K562 (cell line): Measurements from ENCODE around the gene FADS6. TPM values are rescaled to one million over a fixed set of nuclear protein-coding genes. Genes with fewer than 3 reads are reported as not detected.
A peak's percentile ranks its signal among the peaks of the same experiment; 100 is the strongest.

ENCODE experiments used
- ARID3B ChIP-seq: fragments of 250-450 bp; sonication (Bioruptor Pico); IDR thresholded peaks from 2 replicates; pipeline ENCODE4 v1.4.0; 2020; ENCODE audit warnings: borderline replicate concordance
- BCOR ChIP-seq: fragments of 450-650 bp; IDR thresholded peaks from 2 replicates; pipeline ENCODE4 v1.6.1; 2016
- BRCA1 ChIP-seq, 2 experiments: fragments of 450-650 bp in 1 of 2; sonication (generic) in 1 of 2; formaldehyde crosslinking in 1 of 2; IDR thresholded peaks; 2 replicates each; pipeline versions ENCODE4 v1.5.0 to v1.6.1; 2017 to 2020; ENCODE audit warnings: mild to moderate bottlenecking in 1 of 2, missing genetic modification reagents in 1 of 2
- BRF1 ChIP-seq: IDR thresholded peaks from 3 replicates; pipeline ENCODE4 v1.6.1; 2011; ENCODE audit warnings: borderline replicate concordance, mild to moderate bottlenecking; ENCODE audit not compliant: insufficient read length; ENCODE audit errors: extremely low read depth
- CC2D1A ChIP-seq: fragments of 450-650 bp; IDR thresholded peaks from 2 replicates; pipeline ENCODE4 v1.6.1; 2017; ENCODE audit warnings: mild to moderate bottlenecking
- COPS2 ChIP-seq: fragments of 450-650 bp; conservative IDR thresholded peaks from 2 replicates; pipeline ENCODE4 v1.6.1; 2016; ENCODE audit warnings: mild to moderate bottlenecking, moderate library complexity
- EHMT2 ChIP-seq: fragments of 450-650 bp; IDR thresholded peaks from 2 replicates; pipeline ENCODE4 v1.6.1; 2018; ENCODE audit warnings: antibody characterized with exemption
- FOXP1 ChIP-seq: sonication (generic); formaldehyde crosslinking; IDR thresholded peaks from 2 replicates; pipeline ENCODE4 v1.8.0; 2022; ENCODE audit warnings: mild to moderate bottlenecking, missing genetic modification reagents
- HDAC1 ChIP-seq, 2 experiments: fragments of 450-650 bp; IDR thresholded peaks; 2 replicates each; pipeline ENCODE4 v1.6.1; 2016 to 2017; ENCODE audit warnings: inconsistent platforms in 1 of 2, mild to moderate bottlenecking in 1 of 2, moderate library complexity in 1 of 2
- HMGN3 ChIP-seq: IDR thresholded peaks from 2 replicates; pipeline ENCODE4 v1.6.1; 2011; ENCODE audit warnings: borderline replicate concordance, low read depth, mild to moderate bottlenecking, mixed read lengths, low read length; ENCODE audit not compliant: insufficient read length; ENCODE audit errors: extremely low read depth
- JUN ChIP-seq, 2 experiments: sonication (generic) in 1 of 2; formaldehyde crosslinking in 1 of 2; IDR thresholded peaks; 2 replicates each; pipeline versions ENCODE4 v1.6.1 to v1.8.0; 2012 to 2022; ENCODE audit warnings: borderline replicate concordance in 2 of 2, mild to moderate bottlenecking in 2 of 2, improper control_type of control experiment in 1 of 2, low read depth in 1 of 2, low read length in 1 of 2, missing genetic modification reagents in 1 of 2
- MCM5 ChIP-seq: fragments of 450-650 bp; IDR thresholded peaks from 2 replicates; pipeline ENCODE4 v1.6.1; 2016; ENCODE audit warnings: low read depth
- MEIS2 ChIP-seq: fragments of 450-650 bp; IDR thresholded peaks from 2 replicates; pipeline ENCODE4 v1.6.1; 2014; ENCODE audit warnings: mild to moderate bottlenecking; ENCODE audit not compliant: partially characterized antibody
- NCOA6 ChIP-seq: fragments of 450-650 bp; IDR thresholded peaks from 2 replicates; pipeline ENCODE4 v1.6.1; 2017; ENCODE audit warnings: mild to moderate bottlenecking
- PHF8 ChIP-seq: fragments of 200-600 bp; sonication (generic); IDR thresholded peaks from 2 replicates; pipeline ENCODE4 v1.6.1; 2012; ENCODE audit warnings: mixed run types, mild to moderate bottlenecking, inconsistent platforms, low read length, moderate library complexity, borderline replicate concordance
- PML ChIP-seq: IDR thresholded peaks from 2 replicates; pipeline ENCODE4 v1.6.1; 2012; ENCODE audit warnings: low read length, inconsistent platforms
- RBFOX2 ChIP-seq: fragments of 200-400 bp; formaldehyde crosslinking; IDR thresholded peaks from 2 replicates; pipeline ENCODE4 v1.6.1; 2017; ENCODE audit warnings: low read depth, mild to moderate bottlenecking, low read length, moderate library complexity
- SAP30 ChIP-seq: fragments of 200-600 bp; sonication (generic); IDR thresholded peaks from 2 replicates; pipeline ENCODE4 v1.6.1; 2012; ENCODE audit warnings: borderline replicate concordance, low read depth, mild to moderate bottlenecking, moderate library complexity, low read length, control low read depth, inconsistent platforms; ENCODE audit not compliant: insufficient read depth, poor library complexity, severe bottlenecking
- SMAD3 ChIP-seq: fragments of 450-650 bp; formaldehyde crosslinking; conservative IDR thresholded peaks from 2 replicates; pipeline ENCODE4 v1.4.0; 2020; ENCODE audit warnings: mild to moderate bottlenecking
- TCF3 ChIP-seq: sonication (generic); formaldehyde crosslinking; IDR thresholded peaks from 2 replicates; pipeline ENCODE4 v1.4.0; 2020; ENCODE audit warnings: mild to moderate bottlenecking, missing genetic modification reagents
- TOE1 ChIP-seq, 2 experiments: fragments of 450-650 bp in 1 of 2; sonication (generic) in 1 of 2; formaldehyde crosslinking in 1 of 2; IDR thresholded peaks; 2 replicates each; pipeline versions ENCODE4 v1.7.1 to v1.8.0; 2016 to 2022; ENCODE audit warnings: borderline replicate concordance in 2 of 2, mild to moderate bottlenecking in 2 of 2, antibody characterized with exemption in 1 of 2, inconsistent platforms in 1 of 2, low read depth in 1 of 2, missing genetic modification reagents in 1 of 2, moderate library complexity in 1 of 2
- USF1 ChIP-seq: sonication (generic); formaldehyde crosslinking; IDR thresholded peaks from 2 replicates; pipeline ENCODE4 v1.9.0; 2022; ENCODE audit warnings: mild to moderate bottlenecking, missing genetic modification reagents
- ZBTB9 ChIP-seq: fragments of 450-650 bp; formaldehyde crosslinking; IDR thresholded peaks from 2 replicates; pipeline ENCODE4 v1.4.0; 2020; ENCODE audit warnings: mild to moderate bottlenecking, moderate library complexity
- ZNF232 ChIP-seq: sonication (generic); formaldehyde crosslinking; IDR thresholded peaks from 2 replicates; pipeline ENCODE4 v1.8.0; 2022; ENCODE audit warnings: mild to moderate bottlenecking, missing genetic modification reagents
- polyA plus RNA-seq, 8 experiments: library from polyadenylated mRNA; depleted of rRNA in 4 of 8; stranded (reverse) in 5 of 8; unstranded in 3 of 8; fragments of >200 nt; fragmentation: Nextera tagmentation in 2 of 8; fragmentation: Illumina TruSeq in 1 of 8; extraction: Ambion mirVana in 2 of 8; extraction: Trizol in 1 of 8; gene quantifications; 2 replicates each; pipeline versions ENCODE4 v1.2.1 to v1.2.3, GENCODE V29; 2011 to 2014; ENCODE audit warnings: inconsistent platforms in 1 of 8, missing spikeins in 1 of 8
- total RNA-seq, 7 experiments: library from RNA; depleted of rRNA in 6 of 7; stranded (reverse); fragments of >200 nt in 6 of 7; fragmentation: Illumina TruSeq in 2 of 7; extraction: Trizol in 2 of 7; gene quantifications; 2 replicates each; pipeline versions ENCODE4 v1.2.1 to v1.2.3, GENCODE V29; 2011 to 2021; ENCODE audit warnings: low replicate concordance in 1 of 7

The FADS6 gene
- total and polyA plus RNA-seq, 9 of the 15 experiments (the other 6 are each of a cell fraction or from before 2014, with no cell fraction given), result 0.18 to 0.22 TPM; not detected in 7

GRCh38 chr17:74852237-74853047 lies 41.0 kb downstream of the FADS6 start (continued):
- TF ChIP-seq PHF8 (peak; percentile 17; the same call in 1 of the 2 replicates), EHMT2 (peak; percentile 64), BCOR (no peak), SMAD3 (no peak), BRF1 (no peak), MEIS2 (peak; percentile 7), ZBTB9 (CRISPR knock-in tag) (0 out of 2 replicates have a peak, but pooled peaks have one; percentile 50), BRCA1 (IDR thresholded peaks at IDR 0.05) (no peak), BRCA1 (CRISPR knock-in tag; IDR thresholded peaks at IDR 0.05) (no peak), HMGN3 (peak; percentile 33), ARID3B (CRISPR knock-in tag) (no peak), USF1 (CRISPR knock-in tag) (peak; percentile 53), NCOA6 (no peak; the same call in 1 of the 2 replicates), FOXP1 (peak; percentile 97), SAP30 (peak; percentile 50), CC2D1A (no peak), HDAC1 (IDR thresholded peaks at IDR 0.05) (peak in 1 of 2 experiments; percentile 41; a peak in 1 of 4 replicates), RBFOX2 (peak; percentile 30; the same call in 1 of the 2 replicates), JUN (IDR thresholded peaks at IDR 0.05; ENCODE audit: borderline replicate concordance, low read depth, low read length) (no peak), JUN (CRISPR knock-in tag; IDR thresholded peaks at IDR 0.05; ENCODE audit: borderline replicate concordance) (peak; percentile 72), PML (no peak), COPS2 (no peak), MCM5 (no peak), ZNF232 (CRISPR knock-in tag) (peak; percentile 60; the same call in 1 of the 2 replicates), TOE1 (IDR thresholded peaks at IDR 0.05; ENCODE audit: borderline replicate concordance) (no peak), TOE1 (CRISPR knock-in tag; IDR thresholded peaks at IDR 0.05; ENCODE audit: borderline replicate concordance, low read depth) (no peak), TCF3 (CRISPR knock-in tag) (0 out of 2 replicates have a peak, but pooled peaks have one; percentile 3)
